Stimulated activated CD8-positive, alpha-beta memory T cell treated with anti-CD3 and anti-CD28 coated beads, Interleukin-2, amount 100 ng/mL, for 1 hour (primary cell): Measurements from ENCODE around the gene ARPC2.

ENCODE experiments used
- DNase-seq, 2 donors: peaks; one replicate each; pipeline ENCODE4 v3.0.0-alpha.2; 2020; ENCODE audit warnings: low read depth in 2 of 2

ARPC2 gene

GRCh38 chr2:218290316-218291261 is 73.6 kb downstream of the ARPC2 start:
- DNase-seq, result peak in 1 of 2 donors; percentile 24

GRCh38 chr2:218291318-218292047 is 74.5 kb downstream of the ARPC2 start:
- no peak for DNase-seq

GRCh38 chr2:218292048-218293014 is 75.3 kb downstream of the ARPC2 start, which contains the start of gene TMBIM1:
TMBIM1 (minus strand) TSS chr2:218292503; CDS start chr2:218282141, 10,362 bp downstream.
- DNase-seq, result peak; percentile 60 to 67

GRCh38 chr2:218293715-218294429 is 76.9 kb downstream of the ARPC2 start:
- no peak for DNase-seq

GRCh38 chr2:218294430-218295022 is 77.5 kb downstream of the ARPC2 start:
- no peak for DNase-seq

GRCh38 chr2:218295029-218295428 is 78.0 kb downstream of the ARPC2 start:
- DNase-seq, result no peak

GRCh38 chr2:218296200-218296599 is 79.2 kb downstream of the ARPC2 start:
- no peak for DNase-seq

- no peak for DNase-seq
Measured at GRCh38 chr2:218296847-218297246, 79.9 kb downstream of the ARPC2 start.

GRCh38 chr2:218298314-218298875 is 81.4 kb downstream of the ARPC2 start:
- DNase-seq, result no peak

- DNase-seq, result no peak
Measured at GRCh38 chr2:218300141-218300540, 83.2 kb downstream of the ARPC2 start.

GRCh38 chr2:218301176-218301819 is 84.3 kb downstream of the ARPC2 start:
- peak; percentile 78 to 83 for DNase-seq
